PFSK-1 (cell line): Measurements from ENCODE around the gene ALG8.

Experiments
- POLR2AphosphoS5 ChIP-seq: IDR thresholded peaks from 2 replicates; pipeline ENCODE4 v1.6.1; 2012; ENCODE audit warnings: low read depth, mild to moderate bottlenecking, control low read depth, low read length, moderate library complexity
- REST ChIP-seq, 2 experiments: IDR thresholded peaks; 2 replicates each; pipeline versions ENCODE4 v1.6.1 to v1.8.0; 2011 to 2012; ENCODE audit warnings: low read depth in 2 of 2, low read length in 2 of 2, control low read depth in 1 of 2, inconsistent platforms in 1 of 2, mild to moderate bottlenecking in 1 of 2, moderate library complexity in 1 of 2; ENCODE audit not compliant: insufficient read depth in 1 of 2
- SIN3A ChIP-seq: IDR thresholded peaks from 2 replicates; pipeline ENCODE4 v1.6.1; 2012; ENCODE audit warnings: mild to moderate bottlenecking, low read length, moderate library complexity, borderline replicate concordance; ENCODE audit not compliant: insufficient read depth
- TAF1 ChIP-seq: IDR thresholded peaks from 2 replicates; pipeline ENCODE4 v1.6.1; 2012; ENCODE audit warnings: low read length, control low read depth, borderline replicate concordance; ENCODE audit not compliant: insufficient read depth

GRCh38 chr11:78188286-78189173 is 49.1 kb upstream of the ALG8 start, which contains the start of the genes KCTD21 and USP35:
- peak; percentile 87 for TF ChIP-seq POLR2AphosphoS5
- TF ChIP-seq SIN3A = peak; percentile 62; the same call in 1 of the 2 replicates
- TF ChIP-seq TAF1 = no peak; the same call in 1 of the 2 replicates
- TF ChIP-seq REST (IDR thresholded peaks at IDR 0.05; ENCODE audit: insufficient read depth in 1 of 2, low read depth in 2 of 2, low read length in 2 of 2) = 0 out of 4 replicates have a peak, but pooled peaks of 1 of the 2 experiments have one; percentile 13
